Measurements from ENCODE around the gene CHST4. TPM values are rescaled to one million over a fixed set of nuclear protein-coding genes. Genes with fewer than 3 reads are reported as not detected.

CHST4 gene
- polyA plus RNA-seq, 1 of the 3 experiments (the other 2 are of a cell fraction) = 0.08 TPM

DNA sequence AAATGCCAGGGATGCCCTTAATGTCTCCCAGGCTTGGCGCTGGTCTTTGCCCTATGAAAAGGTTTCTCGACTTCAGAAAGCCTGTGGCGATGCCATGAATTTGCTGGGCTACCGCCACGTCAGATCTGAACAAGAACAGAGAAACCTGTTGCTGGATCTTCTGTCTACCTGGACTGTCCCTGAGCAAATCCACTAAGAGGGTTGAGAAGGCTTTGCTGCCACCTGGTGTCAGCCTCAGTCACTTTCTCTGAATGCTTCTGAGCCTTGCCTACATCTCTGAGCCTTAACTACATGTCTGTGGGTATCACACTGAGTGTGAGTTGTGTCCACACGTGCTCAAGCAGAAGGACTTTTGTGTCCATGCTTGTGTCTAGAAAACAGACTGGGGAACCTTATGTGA, 11.4 kb downstream of the CHST4 start (continued):
- TF ChIP-seq POLR2AphosphoS5 (IDR thresholded peaks at IDR 0.05; ENCODE audit: low read depth, low read length) = no peak
- TF ChIP-seq NFIC (IDR thresholded peaks at IDR 0.05; ENCODE audit: borderline replicate concordance) = no peak
- TF ChIP-seq TAF1 (IDR thresholded peaks at IDR 0.05; ENCODE audit: borderline replicate concordance, low read depth, low read length) = no peak
- TF ChIP-seq, protein P1, sequence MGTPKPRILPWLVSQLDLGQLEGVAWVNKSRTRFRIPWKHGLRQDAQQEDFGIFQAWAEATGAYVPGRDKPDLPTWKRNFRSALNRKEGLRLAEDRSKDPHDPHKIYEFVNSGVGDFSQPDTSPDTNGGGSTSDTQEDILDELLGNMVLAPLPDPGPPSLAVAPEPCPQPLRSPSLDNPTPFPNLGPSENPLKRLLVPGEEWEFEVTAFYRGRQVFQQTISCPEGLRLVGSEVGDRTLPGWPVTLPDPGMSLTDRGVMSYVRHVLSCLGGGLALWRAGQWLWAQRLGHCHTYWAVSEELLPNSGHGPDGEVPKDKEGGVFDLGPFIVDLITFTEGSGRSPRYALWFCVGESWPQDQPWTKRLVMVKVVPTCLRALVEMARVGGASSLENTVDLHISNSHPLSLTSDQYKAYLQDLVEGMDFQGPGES (IDR thresholded peaks at IDR 0.05; ENCODE audit: low read depth, low read length) = no peak
- TF ChIP-seq JUND (IDR thresholded peaks at IDR 0.05) = no peak
- no peak for TF ChIP-seq EZH2phosphoT487 (IDR thresholded peaks at IDR 0.05; ENCODE audit: borderline replicate concordance, low read depth)

DNA sequence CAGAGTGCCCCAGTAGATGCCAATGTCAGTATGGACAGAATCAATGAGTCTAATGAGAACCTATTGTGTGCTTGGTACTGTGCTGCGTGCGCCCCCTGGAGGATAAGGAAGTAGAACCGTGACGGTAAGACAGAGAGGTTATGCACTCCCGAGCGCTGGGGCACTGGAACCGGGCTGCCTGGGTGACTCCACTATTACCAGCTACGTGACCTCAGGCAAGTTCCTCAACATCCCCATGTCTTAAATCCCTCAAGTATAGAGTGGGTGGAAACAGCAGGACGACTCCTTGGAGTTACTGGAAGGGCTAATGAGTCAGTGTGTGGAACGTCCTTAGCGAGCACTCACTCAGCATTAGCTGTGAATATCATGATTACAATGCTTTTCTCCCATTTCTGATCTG, 16.2 kb downstream of the CHST4 start:
- Histone ChIP-seq H2AFZ (ENCODE audit: low read depth) (no peak overlapping the region), H3K4me3 (ENCODE audit: low read depth in 2 of 2, low read length in 1 of 2) (no peak overlapping the region)
- POLR2A ChIA-PET = no interaction called here

More for the DNA sequence above, 16.2 kb downstream of the CHST4 start:
- no peaks in the 10 kb centered on the region for H3K9me2 ChIP-seq
- H3K27me3 ChIP-seq (ENCODE audit: insufficient read depth) = no peaks in the 10 kb centered on the region
- no peaks in the 10 kb centered on the region for H4K20me1 ChIP-seq (ENCODE audit: insufficient read depth)
- no peaks in the 10 kb centered on the region for H3K9me3 ChIP-seq
- WGBS (ENCODE audit: low lambda C conversion rate) = 22% methylated on average over 11 of the region's 11 CpGs
- CTCF ChIA-PET = interaction anchor here (1.0 kb wide), 1 partner anchor 130 kb away, joined by 4 read pairs; no protein-coding TSS in a partner anchor
- DNase-seq = peak; percentile 44
- no peaks in the 10 kb centered on the region for H3K36me3 ChIP-seq (replicated peaks in 1 of 2; ENCODE audit: control insufficient read depth in 1 of 2, insufficient read depth in 2 of 2, low read length in 1 of 2)
- H3K4me1 ChIP-seq (ENCODE audit: control insufficient read depth in 1 of 2, insufficient read depth in 2 of 2, low read depth in 1 of 2, low read length in 1 of 2) = no peaks in the 10 kb centered on the region
- no peaks in the 10 kb centered on the region for H3K79me2 ChIP-seq (ENCODE audit: insufficient read depth)
- H3K9ac ChIP-seq = no peak overlapping the region
- no peaks in the 10 kb centered on the region for H3F3A ChIP-seq (replicated peaks; ENCODE audit: insufficient read depth)
- no peak overlapping the region for H3K4me2 ChIP-seq
- TF ChIP-seq RAD21 (IDR thresholded peaks at IDR 0.05; ENCODE audit: low read length) (peak; percentile 19; the same call in 1 of the 2 replicates), EP300 (IDR thresholded peaks at IDR 0.05; ENCODE audit: borderline replicate concordance in 1 of 2, low read depth in 1 of 2, low read length in 1 of 2) (no peak), SIN3A (IDR thresholded peaks at IDR 0.05; ENCODE audit: borderline replicate concordance, low read depth, low read length) (no peak), JUND (IDR thresholded peaks at IDR 0.05) (no peak), FOSL2 (IDR thresholded peaks at IDR 0.05; ENCODE audit: borderline replicate concordance, low read depth) (no peak)
- TF ChIP-seq, protein P2, sequence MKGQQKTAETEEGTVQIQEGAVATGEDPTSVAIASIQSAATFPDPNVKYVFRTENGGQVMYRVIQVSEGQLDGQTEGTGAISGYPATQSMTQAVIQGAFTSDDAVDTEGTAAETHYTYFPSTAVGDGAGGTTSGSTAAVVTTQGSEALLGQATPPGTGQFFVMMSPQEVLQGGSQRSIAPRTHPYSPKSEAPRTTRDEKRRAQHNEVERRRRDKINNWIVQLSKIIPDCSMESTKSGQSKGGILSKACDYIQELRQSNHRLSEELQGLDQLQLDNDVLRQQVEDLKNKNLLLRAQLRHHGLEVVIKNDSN (IDR thresholded peaks at IDR 0.05; ENCODE audit: borderline replicate concordance, low read depth) = no peak
- TF ChIP-seq, protein P3, sequence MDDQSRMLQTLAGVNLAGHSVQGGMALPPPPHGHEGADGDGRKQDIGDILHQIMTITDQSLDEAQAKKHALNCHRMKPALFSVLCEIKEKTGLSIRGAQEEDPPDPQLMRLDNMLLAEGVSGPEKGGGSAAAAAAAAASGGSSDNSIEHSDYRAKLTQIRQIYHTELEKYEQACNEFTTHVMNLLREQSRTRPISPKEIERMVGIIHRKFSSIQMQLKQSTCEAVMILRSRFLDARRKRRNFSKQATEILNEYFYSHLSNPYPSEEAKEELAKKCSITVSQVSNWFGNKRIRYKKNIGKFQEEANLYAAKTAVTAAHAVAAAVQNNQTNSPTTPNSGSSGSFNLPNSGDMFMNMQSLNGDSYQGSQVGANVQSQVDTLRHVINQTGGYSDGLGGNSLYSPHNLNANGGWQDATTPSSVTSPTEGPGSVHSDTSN (IDR thresholded peaks at IDR 0.05) = no peak
- TF ChIP-seq, protein P4, sequence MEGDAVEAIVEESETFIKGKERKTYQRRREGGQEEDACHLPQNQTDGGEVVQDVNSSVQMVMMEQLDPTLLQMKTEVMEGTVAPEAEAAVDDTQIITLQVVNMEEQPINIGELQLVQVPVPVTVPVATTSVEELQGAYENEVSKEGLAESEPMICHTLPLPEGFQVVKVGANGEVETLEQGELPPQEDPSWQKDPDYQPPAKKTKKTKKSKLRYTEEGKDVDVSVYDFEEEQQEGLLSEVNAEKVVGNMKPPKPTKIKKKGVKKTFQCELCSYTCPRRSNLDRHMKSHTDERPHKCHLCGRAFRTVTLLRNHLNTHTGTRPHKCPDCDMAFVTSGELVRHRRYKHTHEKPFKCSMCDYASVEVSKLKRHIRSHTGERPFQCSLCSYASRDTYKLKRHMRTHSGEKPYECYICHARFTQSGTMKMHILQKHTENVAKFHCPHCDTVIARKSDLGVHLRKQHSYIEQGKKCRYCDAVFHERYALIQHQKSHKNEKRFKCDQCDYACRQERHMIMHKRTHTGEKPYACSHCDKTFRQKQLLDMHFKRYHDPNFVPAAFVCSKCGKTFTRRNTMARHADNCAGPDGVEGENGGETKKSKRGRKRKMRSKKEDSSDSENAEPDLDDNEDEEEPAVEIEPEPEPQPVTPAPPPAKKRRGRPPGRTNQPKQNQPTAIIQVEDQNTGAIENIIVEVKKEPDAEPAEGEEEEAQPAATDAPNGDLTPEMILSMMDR (IDR thresholded peaks at IDR 0.05) = peak; percentile 54
- H3K27ac ChIP-seq (ENCODE audit: low read depth in 2 of 2, low read length in 1 of 2) = no peak overlapping the region

Data from SK-N-SH (cell line).